ENCODE results near the gene IBSP. TPM values are rescaled to one million over a fixed set of nuclear protein-coding genes. Genes with fewer than 3 reads are reported as not detected.

The IBSP gene
- total RNA-seq, result not detected

- 26 to 29% methylated on average over 4 of the region's 4 CpGs for WGBS, 2 donors
- Histone ChIP-seq H3K4me3 (no peak within 1 kb of the TSS), H3K9me3 (no peaks in the 10 kb centered on the region), H3K4me1 (no peaks in the 10 kb centered on the region), H3K27me3 (no peaks in the 10 kb centered on the region), H3K36me3 (no peaks in the 10 kb centered on the region), H3K27ac (no peak within 1 kb of the TSS)
- no peak for DNase-seq
- TF ChIP-seq CTCF (IDR thresholded peaks at IDR 0.05), result no peak
- no peak for TF ChIP-seq POLR2A (IDR thresholded peaks at IDR 0.05)
- intact Hi-C loops (cut with DNase I), result no loop called here
These were observed at the start of gene IBSP for GRCh38 chr4:87799301-87800113. Gene IBSP (plus strand): TSS chr4:87799554. CDS start chr4:87802362, 2,808 bp downstream.

- Histone ChIP-seq H3K4me3 (no peak overlapping the region), H3K9me3 (no peaks in the 10 kb centered on the region), H3K36me3 (no peaks in the 10 kb centered on the region), H3K4me1 (no peaks in the 10 kb centered on the region), H3K27me3 (no peaks in the 10 kb centered on the region), H3K27ac (no peak overlapping the region)
- intact Hi-C loops (cut with DNase I), result no loop called here
- TF ChIP-seq CTCF (IDR thresholded peaks at IDR 0.05), result no peak
- no peak for TF ChIP-seq POLR2A (IDR thresholded peaks at IDR 0.05)
- WGBS, 2 donors, result 50 to 52% methylated on average over 2 of the region's 2 CpGs
- DNase-seq, result no peak
These were observed 49.5 kb upstream of the IBSP start for GRCh38 chr4:87749883-87750282.

GRCh38 chr4:87758270-87758669, 41.1 kb upstream of the IBSP start:
- DNase-seq, result no peak
- intact Hi-C loops (cut with DNase I), result no loop called here
- no peaks in the 10 kb centered on the region for H3K9me3 ChIP-seq
- H3K27ac ChIP-seq, result no peak overlapping the region
- no peaks in the 10 kb centered on the region for H3K36me3 ChIP-seq
- no peaks in the 10 kb centered on the region for H3K4me1 ChIP-seq
- 38 to 49% methylated on average over 2 of the region's 2 CpGs for WGBS, 2 donors
- no peak overlapping the region for H3K4me3 ChIP-seq
- H3K27me3 ChIP-seq, result no peaks in the 10 kb centered on the region
- no peak for TF ChIP-seq CTCF (IDR thresholded peaks at IDR 0.05)

- intact Hi-C loops (cut with DNase I), result no loop called here
- WGBS, 2 donors, result 77 to 83% methylated on average over 3 of the region's 3 CpGs
- H3K4me1 ChIP-seq, result no peaks in the 10 kb centered on the region
- no peak for DNase-seq
- no peaks in the 10 kb centered on the region for H3K36me3 ChIP-seq
- H3K27me3 ChIP-seq, result no peaks in the 10 kb centered on the region
- no peaks in the 10 kb centered on the region for H3K9me3 ChIP-seq
- H3K4me3 ChIP-seq, result no peak overlapping the region
- no peak overlapping the region for H3K27ac ChIP-seq
- TF ChIP-seq CTCF (IDR thresholded peaks at IDR 0.05) (no peak), POLR2A (IDR thresholded peaks at IDR 0.05) (no peak)
These were observed 37.0 kb upstream of the IBSP start for GRCh38 chr4:87762311-87762710.

GRCh38 chr4:87781569-87781968, 17.8 kb upstream of the IBSP start:
- Histone ChIP-seq H3K36me3 (no peaks in the 10 kb centered on the region), H3K4me1 (no peaks in the 10 kb centered on the region), H3K27ac (no peak overlapping the region), H3K4me3 (no peak overlapping the region), H3K27me3 (no peaks in the 10 kb centered on the region), H3K9me3 (no peaks in the 10 kb centered on the region)
- TF ChIP-seq CTCF (IDR thresholded peaks at IDR 0.05) (no peak), POLR2A (IDR thresholded peaks at IDR 0.05) (no peak)
- WGBS, 2 donors, result 54 to 57% methylated on average over 2 of the region's 2 CpGs
- intact Hi-C loops (cut with DNase I), result no loop called here
- DNase-seq, result no peak
